Measurements from ENCODE around the gene HCK. TPM values are rescaled to one million over a fixed set of nuclear protein-coding genes. Genes with fewer than 3 reads are reported as not detected.

The HCK gene
- total and polyA plus RNA-seq, 9 donors, result 4.4 to 6.3 (median 4.5) TPM

DNA sequence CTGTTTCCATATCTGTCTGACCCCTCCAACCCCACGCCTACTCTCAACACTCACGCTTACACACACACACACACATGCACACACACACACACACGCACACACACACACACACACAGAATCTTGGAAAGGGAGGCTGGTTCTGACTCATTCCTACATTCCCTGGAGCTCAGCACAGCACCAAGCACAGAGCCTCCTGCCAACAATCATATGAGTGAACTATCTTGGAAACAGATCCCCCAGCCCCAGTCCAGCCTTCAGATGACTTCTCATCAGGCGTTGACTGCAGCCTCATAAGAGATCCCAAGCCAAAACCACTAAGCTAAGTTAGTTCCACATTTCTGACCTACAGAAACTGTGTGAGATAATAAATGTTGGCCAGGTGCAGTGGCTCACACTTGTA lies 14.1 kb upstream of the HCK start:
- peaks cover 20% of the 10 kb centered on the region for H3K27me3 ChIP-seq (ENCODE audit: control insufficient read depth, insufficient read depth, low read length)
- H3K27ac ChIP-seq (ENCODE audit: low read length), result no peak overlapping the region
- DNase-seq, result no peak
- no peaks in the 10 kb centered on the region for H3K36me3 ChIP-seq (ENCODE audit: control insufficient read depth, insufficient read depth, low read length)
- H3K9me3 ChIP-seq (replicated peaks; ENCODE audit: control insufficient read depth, low read depth, low read length), result peaks cover 2% of the 10 kb centered on the region
- peaks cover 7% of the 10 kb centered on the region for H3K4me1 ChIP-seq (ENCODE audit: control insufficient read depth, insufficient read depth, low read length)
- WGBS (ENCODE audit: insufficient coverage), result 92% methylated on average over 2 of the region's 4 CpGs
- H3K4me3 ChIP-seq (ENCODE audit: low read length), result no peak overlapping the region

DNA sequence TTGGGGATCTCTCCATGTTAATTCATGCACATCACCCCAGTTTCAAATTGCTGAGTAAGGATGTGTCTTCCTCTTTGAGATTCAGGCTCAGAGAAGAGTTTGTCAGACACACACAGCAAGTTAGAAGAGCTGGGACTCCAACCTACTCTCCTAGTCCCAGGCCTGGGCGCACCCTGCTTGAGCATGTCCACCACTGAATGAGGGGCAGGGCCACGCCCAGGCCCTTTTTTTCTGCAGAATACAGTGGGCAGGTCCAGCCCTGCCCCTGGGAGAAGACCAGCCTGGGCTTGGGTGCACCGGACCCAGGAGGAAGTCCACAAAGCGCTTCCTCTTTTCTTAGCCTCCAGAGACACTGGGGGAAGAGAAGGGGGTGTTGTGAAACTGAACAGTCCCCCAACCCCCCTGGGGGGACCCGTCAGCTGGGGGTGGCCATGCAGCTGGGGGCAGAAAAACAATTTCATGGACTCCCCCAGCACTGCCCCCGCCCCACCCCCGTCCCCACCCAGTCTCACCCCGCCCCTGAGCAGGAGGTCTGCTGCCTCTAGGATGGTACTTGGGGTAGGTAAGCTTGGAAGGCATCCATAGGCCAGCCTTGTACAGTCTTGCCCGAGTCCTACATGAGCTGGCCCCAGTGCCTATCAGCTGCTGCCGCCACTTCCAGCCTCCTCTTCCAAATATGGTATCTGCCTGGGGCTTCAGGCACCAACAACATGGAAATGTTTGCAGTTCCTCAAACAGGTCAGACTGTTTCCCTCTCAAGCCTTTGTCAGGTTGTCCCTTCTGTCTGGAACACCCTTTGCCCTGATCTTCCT lies 11.7 kb upstream of the HCK start:
- WGBS (ENCODE audit: insufficient coverage), result 62% methylated on average over 4 of the region's 10 CpGs
- Histone ChIP-seq H3K27me3 (ENCODE audit: control insufficient read depth, insufficient read depth, low read length) (peaks cover 7% of the 10 kb centered on the region), H3K4me1 (ENCODE audit: control insufficient read depth, insufficient read depth, low read length) (peaks cover 7% of the 10 kb centered on the region), H3K36me3 (ENCODE audit: control insufficient read depth, insufficient read depth, low read length) (no peaks in the 10 kb centered on the region), H3K27ac (ENCODE audit: low read length) (no peak overlapping the region), H3K4me3 (ENCODE audit: low read length) (no peak overlapping the region), H3K9me3 (replicated peaks; ENCODE audit: control insufficient read depth, low read depth, low read length) (peaks cover 2% of the 10 kb centered on the region)
- DNase-seq, result peak; percentile 61

- no peak for DNase-seq
- H3K36me3 ChIP-seq (ENCODE audit: control insufficient read depth, insufficient read depth, low read length), result no peaks in the 10 kb centered on the region
- no peak overlapping the region for H3K27ac ChIP-seq (ENCODE audit: low read length)
- no peak overlapping the region for H3K4me3 ChIP-seq (ENCODE audit: low read length)
- H3K4me1 ChIP-seq (ENCODE audit: control insufficient read depth, insufficient read depth, low read length), result no peaks in the 10 kb centered on the region
- no peaks in the 10 kb centered on the region for H3K9me3 ChIP-seq (replicated peaks; ENCODE audit: control insufficient read depth, low read depth, low read length)
- H3K27me3 ChIP-seq (ENCODE audit: control insufficient read depth, insufficient read depth, low read length), result peaks cover 17% of the 10 kb centered on the region
- WGBS (ENCODE audit: insufficient coverage), result 69% methylated on average over 3 of the region's 3 CpGs
Measured at GRCh38 chr20:32045999-32046398, 6.0 kb upstream of the HCK start.

GRCh38 chr20:32050324-32050841 lies 1.7 kb upstream of the HCK start:
- peaks cover 50% of the 10 kb centered on the region for H3K27me3 ChIP-seq (ENCODE audit: control insufficient read depth, insufficient read depth, low read length)
- DNase-seq, result no peak
- no peak overlapping the region for H3K27ac ChIP-seq (ENCODE audit: low read length)

GRCh38 chr20:32050851-32051556 lies 1.0 kb upstream of the HCK start:
- peak; percentile 65 for DNase-seq
- Histone ChIP-seq H3K27me3 (ENCODE audit: control insufficient read depth, insufficient read depth, low read length) (peaks cover 50% of the 10 kb centered on the region), H3K27ac (ENCODE audit: low read length) (no peak overlapping the region), H3K9me3 (replicated peaks; ENCODE audit: control insufficient read depth, low read depth, low read length) (no peaks in the 10 kb centered on the region), H3K4me3 (ENCODE audit: low read length) (no peak overlapping the region), H3K36me3 (ENCODE audit: control insufficient read depth, insufficient read depth, low read length) (no peaks in the 10 kb centered on the region), H3K4me1 (ENCODE audit: control insufficient read depth, insufficient read depth, low read length) (peaks cover 11% of the 10 kb centered on the region)
- 7% methylated on average over 14 of the region's 17 CpGs for WGBS (ENCODE audit: insufficient coverage)

More at GRCh38 chr20:32050324-32050841, 1.7 kb upstream of the HCK start:
- no CpG with 5 or more reads among the region's 4 CpGs for WGBS (ENCODE audit: insufficient coverage)
- no peaks in the 10 kb centered on the region for H3K36me3 ChIP-seq (ENCODE audit: control insufficient read depth, insufficient read depth, low read length)
- peaks cover 11% of the 10 kb centered on the region for H3K4me1 ChIP-seq (ENCODE audit: control insufficient read depth, insufficient read depth, low read length)
- no peak overlapping the region for H3K4me3 ChIP-seq (ENCODE audit: low read length)
- no peaks in the 10 kb centered on the region for H3K9me3 ChIP-seq (replicated peaks; ENCODE audit: control insufficient read depth, low read depth, low read length)

GRCh38 chr20:32051720-32052089 lies 337 bp upstream of the HCK start:
- H3K27me3 ChIP-seq (ENCODE audit: control insufficient read depth, insufficient read depth, low read length), result peaks cover 50% of the 10 kb centered on the region
- DNase-seq, result no peak
- H3K36me3 ChIP-seq (ENCODE audit: control insufficient read depth, insufficient read depth, low read length), result no peaks in the 10 kb centered on the region
- H3K4me3 ChIP-seq (ENCODE audit: low read length), result no peak overlapping the region
- WGBS (ENCODE audit: insufficient coverage), result 5% methylated on average over 14 of the region's 14 CpGs
- H3K4me1 ChIP-seq (ENCODE audit: control insufficient read depth, insufficient read depth, low read length), result peaks cover 11% of the 10 kb centered on the region
- peak overlapping the region; percentile 44 for H3K27ac ChIP-seq (ENCODE audit: low read length)
- no peaks in the 10 kb centered on the region for H3K9me3 ChIP-seq (replicated peaks; ENCODE audit: control insufficient read depth, low read depth, low read length)

- Histone ChIP-seq H3K36me3 (ENCODE audit: control insufficient read depth, insufficient read depth, low read length) (no peaks in the 10 kb centered on the region), H3K27ac (ENCODE audit: low read length) (no peak overlapping the region), H3K27me3 (ENCODE audit: control insufficient read depth, insufficient read depth, low read length) (peaks cover 55% of the 10 kb centered on the region), H3K9me3 (replicated peaks; ENCODE audit: control insufficient read depth, low read depth, low read length) (no peaks in the 10 kb centered on the region), H3K4me3 (ENCODE audit: low read length) (peak overlapping the region; percentile 32), H3K4me1 (ENCODE audit: control insufficient read depth, insufficient read depth, low read length) (peaks cover 11% of the 10 kb centered on the region)
- 45% methylated on average over 4 of the region's 22 CpGs for WGBS (ENCODE audit: insufficient coverage)
- no peak for DNase-seq
Measured at GRCh38 chr20:32052778-32053362, 828 bp downstream of the HCK start.

- DNase-seq, result no peak
- Histone ChIP-seq H3K9me3 (replicated peaks; ENCODE audit: control insufficient read depth, low read depth, low read length) (no peaks in the 10 kb centered on the region), H3K27ac (ENCODE audit: low read length) (no peak overlapping the region), H3K27me3 (ENCODE audit: control insufficient read depth, insufficient read depth, low read length) (peaks cover 56% of the 10 kb centered on the region), H3K4me1 (ENCODE audit: control insufficient read depth, insufficient read depth, low read length) (peaks cover 11% of the 10 kb centered on the region), H3K4me3 (ENCODE audit: low read length) (no peak overlapping the region), H3K36me3 (ENCODE audit: control insufficient read depth, insufficient read depth, low read length) (no peaks in the 10 kb centered on the region)
- WGBS (ENCODE audit: insufficient coverage), result 56% methylated on average over 3 of the region's 3 CpGs
Measured at GRCh38 chr20:32053648-32054047, 1.6 kb downstream of the HCK start.

DNA sequence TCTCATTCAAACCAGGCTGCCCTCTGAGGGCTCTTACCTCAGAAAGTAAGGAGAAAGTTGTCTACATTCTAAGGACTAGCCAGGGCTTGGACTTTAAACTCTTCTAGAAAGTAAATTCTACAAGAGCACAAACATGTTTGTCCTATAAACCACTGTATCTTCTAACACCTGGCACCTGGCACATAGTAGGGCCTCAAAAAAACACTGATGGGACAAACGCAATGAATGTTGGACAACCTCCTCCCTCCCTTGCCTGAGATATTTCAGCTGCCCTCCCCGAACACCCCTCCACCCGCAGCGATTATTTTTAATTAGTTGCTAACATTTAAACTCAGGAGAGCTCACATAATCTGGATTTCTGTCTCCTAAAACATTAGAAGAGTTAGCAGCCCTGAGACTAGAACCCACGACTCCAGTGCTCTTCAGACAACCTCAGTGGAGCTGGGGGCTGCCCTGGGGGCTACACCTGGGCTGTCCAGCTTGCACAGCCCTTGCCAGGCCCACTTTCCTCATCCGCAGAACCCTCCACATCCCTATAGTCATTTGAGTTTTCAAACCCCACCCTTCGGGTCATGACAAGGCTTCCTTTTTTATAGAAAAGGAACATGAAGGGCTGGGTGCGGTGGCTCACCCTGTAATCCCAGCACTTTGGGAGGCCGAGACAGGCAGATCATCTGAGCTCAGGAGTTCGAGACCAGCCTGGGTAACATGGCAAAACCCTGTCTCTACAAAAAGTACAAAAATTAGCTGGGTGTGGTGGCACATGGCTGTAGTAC lies 4.9 kb downstream of the HCK start:
- Histone ChIP-seq H3K36me3 (ENCODE audit: control insufficient read depth, insufficient read depth, low read length) (no peaks in the 10 kb centered on the region), H3K27me3 (ENCODE audit: control insufficient read depth, insufficient read depth, low read length) (peaks cover 42% of the 10 kb centered on the region), H3K4me1 (ENCODE audit: control insufficient read depth, insufficient read depth, low read length) (peaks cover 9% of the 10 kb centered on the region), H3K9me3 (replicated peaks; ENCODE audit: control insufficient read depth, low read depth, low read length) (no peaks in the 10 kb centered on the region), H3K27ac (ENCODE audit: low read length) (no peak overlapping the region), H3K4me3 (ENCODE audit: low read length) (no peak overlapping the region)
- DNase-seq, result no peak
- 71% methylated on average over 7 of the region's 10 CpGs for WGBS (ENCODE audit: insufficient coverage)
